Brain microvascular endothelial cell (primary cell): Measurements from ENCODE around the gene IL5RA.

Experiments used
- DNase-seq: peaks from one replicate; pipeline ENCODE4 v3.0.0-alpha.2; 2020
- H3K27ac ChIP-seq: fragments of 250-450 bp; sonication (Bioruptor Pico); 2 replicates; pipeline ENCODE4 v1.5.1; 2020; ENCODE audit warnings: mild to moderate bottlenecking, moderate library complexity
- H3K27me3 ChIP-seq: fragments of 250-450 bp; sonication (Bioruptor Pico); replicated peaks from 2 replicates; pipeline ENCODE4 v1.5.1; 2020; ENCODE audit warnings: mild to moderate bottlenecking
- H3K36me3 ChIP-seq: fragments of 250-450 bp; sonication (Bioruptor Pico); replicated peaks from 2 replicates; pipeline ENCODE4 v1.5.1; 2020; ENCODE audit warnings: mild to moderate bottlenecking
- H3K4me3 ChIP-seq: 2 replicates; pipeline ENCODE4 v1.5.1; 2011; ENCODE audit warnings: low read depth, mild to moderate bottlenecking, control low read depth, low read length, moderate library complexity
- in situ Hi-C: cut with HindIII; loops from 2 replicates; pipeline ENCODE4 v1.10.0; 2017; ENCODE audit warnings: low sequenced_read_pairs, low pct_ligation_motif_present
- TF ChIP-seq, protein P1 (sequence below): IDR thresholded peaks from 2 replicates; pipeline ENCODE4 v1.5.1; 2011; ENCODE audit warnings: low read depth, mild to moderate bottlenecking, moderate library complexity, low read length, control low read depth, inconsistent platforms; ENCODE audit errors: missing control alignments

The IL5RA gene

DNA sequence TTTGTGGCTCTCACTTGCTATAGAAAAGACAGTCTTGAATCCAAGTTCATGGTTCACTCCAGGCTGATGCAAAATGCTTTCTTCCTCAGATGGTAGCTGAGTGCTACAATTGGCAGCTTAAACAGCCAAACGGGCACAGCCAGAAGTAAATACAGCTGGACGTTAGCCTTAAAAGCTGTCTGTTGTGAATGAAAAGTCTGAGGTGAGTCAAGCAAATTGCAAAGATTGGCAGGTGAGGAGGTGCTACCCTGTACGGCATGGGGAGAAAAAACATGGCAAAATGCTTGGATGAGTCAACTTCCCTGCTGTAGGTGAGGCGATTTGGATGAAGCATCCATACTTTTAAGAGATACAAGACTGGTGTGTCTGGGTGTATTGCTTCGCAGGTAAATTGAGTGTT lies 40.5 kb downstream of the IL5RA start:
- TF ChIP-seq, protein P1, sequence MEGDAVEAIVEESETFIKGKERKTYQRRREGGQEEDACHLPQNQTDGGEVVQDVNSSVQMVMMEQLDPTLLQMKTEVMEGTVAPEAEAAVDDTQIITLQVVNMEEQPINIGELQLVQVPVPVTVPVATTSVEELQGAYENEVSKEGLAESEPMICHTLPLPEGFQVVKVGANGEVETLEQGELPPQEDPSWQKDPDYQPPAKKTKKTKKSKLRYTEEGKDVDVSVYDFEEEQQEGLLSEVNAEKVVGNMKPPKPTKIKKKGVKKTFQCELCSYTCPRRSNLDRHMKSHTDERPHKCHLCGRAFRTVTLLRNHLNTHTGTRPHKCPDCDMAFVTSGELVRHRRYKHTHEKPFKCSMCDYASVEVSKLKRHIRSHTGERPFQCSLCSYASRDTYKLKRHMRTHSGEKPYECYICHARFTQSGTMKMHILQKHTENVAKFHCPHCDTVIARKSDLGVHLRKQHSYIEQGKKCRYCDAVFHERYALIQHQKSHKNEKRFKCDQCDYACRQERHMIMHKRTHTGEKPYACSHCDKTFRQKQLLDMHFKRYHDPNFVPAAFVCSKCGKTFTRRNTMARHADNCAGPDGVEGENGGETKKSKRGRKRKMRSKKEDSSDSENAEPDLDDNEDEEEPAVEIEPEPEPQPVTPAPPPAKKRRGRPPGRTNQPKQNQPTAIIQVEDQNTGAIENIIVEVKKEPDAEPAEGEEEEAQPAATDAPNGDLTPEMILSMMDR = no peak
- Histone ChIP-seq H3K27me3 (no peaks in the 10 kb centered on the region), H3K36me3 (no peaks in the 10 kb centered on the region), H3K4me3 (no peak overlapping the region), H3K27ac (no peak overlapping the region)
- DNase-seq = no peak
- in situ Hi-C loops = no loop called here

DNA sequence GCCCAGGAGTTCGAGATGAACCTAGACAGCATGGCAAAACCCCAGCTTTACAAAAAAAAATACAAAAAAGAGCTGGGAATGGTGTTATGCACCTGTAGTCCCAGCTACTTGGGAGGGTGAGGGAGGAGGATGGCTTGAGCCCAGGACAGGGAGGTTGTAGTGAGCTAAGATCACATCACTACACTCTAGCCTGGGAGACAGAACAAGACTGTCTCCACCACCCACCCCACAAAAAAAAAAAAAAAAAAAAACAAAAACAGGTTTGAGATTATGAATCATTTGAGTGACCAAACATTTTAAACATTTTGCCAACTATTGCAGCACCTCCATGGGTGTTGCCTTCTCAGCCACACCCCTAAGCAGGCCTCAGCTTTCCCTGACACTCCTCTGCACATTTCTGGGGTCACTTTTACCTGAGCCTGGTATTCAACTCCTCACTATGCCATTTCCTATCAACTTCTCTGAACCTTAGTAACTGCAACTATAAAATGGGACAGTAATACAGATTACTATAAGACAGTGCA lies 41.8 kb downstream of the IL5RA start:
- DNase-seq = no peak
- H3K27me3 ChIP-seq = no peaks in the 10 kb centered on the region
- no peaks in the 10 kb centered on the region for H3K36me3 ChIP-seq
- no peak overlapping the region for H3K4me3 ChIP-seq
- in situ Hi-C loops = no loop called here
- no peak overlapping the region for H3K27ac ChIP-seq
- TF ChIP-seq, protein P1 = no peak

DNA sequence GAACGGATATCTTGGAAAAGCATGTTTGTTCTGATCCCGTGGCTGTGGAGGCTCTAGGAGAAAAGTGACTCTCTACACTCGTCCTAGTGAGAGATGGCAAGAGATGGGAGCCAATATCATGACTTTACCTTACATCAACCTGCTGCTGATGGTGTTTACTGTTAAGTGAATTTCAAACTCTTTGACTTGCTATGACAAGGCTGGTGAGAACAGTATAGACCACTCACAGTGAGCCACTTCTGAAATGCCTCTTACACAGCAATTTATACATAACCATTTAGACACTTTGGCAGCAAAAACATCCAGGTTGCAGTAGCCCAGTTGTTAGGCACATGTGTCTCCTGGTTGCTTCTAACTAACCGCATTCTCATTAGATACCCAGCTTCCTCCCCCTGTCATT lies 43.3 kb downstream of the IL5RA start:
- H3K36me3 ChIP-seq = no peaks in the 10 kb centered on the region
- no peak for DNase-seq
- H3K27ac ChIP-seq = no peak overlapping the region
- H3K4me3 ChIP-seq = no peak overlapping the region
- TF ChIP-seq, protein P1 = no peak
- in situ Hi-C loops = no loop called here
- no peaks in the 10 kb centered on the region for H3K27me3 ChIP-seq

DNA sequence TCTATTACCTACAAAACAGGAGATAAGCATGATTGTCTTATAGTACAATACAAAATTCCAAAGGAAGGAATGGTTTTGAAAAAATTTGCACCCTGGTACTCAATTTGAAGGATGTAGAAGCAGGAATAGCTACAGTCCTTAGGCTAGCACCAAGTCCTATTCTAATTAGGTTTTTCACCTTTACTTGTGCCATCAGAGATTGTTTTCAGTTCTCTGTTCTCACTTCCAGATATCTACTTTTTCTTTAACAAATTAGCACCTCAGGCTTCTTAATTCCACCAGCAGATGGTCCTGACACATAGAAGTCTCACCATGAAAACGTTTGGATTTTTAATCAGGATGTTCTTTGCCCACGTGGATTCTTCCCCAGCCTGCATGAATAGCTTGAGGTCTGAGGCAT lies 43.8 kb downstream of the IL5RA start:
- in situ Hi-C loops = no loop called here
- no peaks in the 10 kb centered on the region for H3K27me3 ChIP-seq
- H3K36me3 ChIP-seq = no peaks in the 10 kb centered on the region
- no peak for DNase-seq
- TF ChIP-seq, protein P1 = no peak
- H3K4me3 ChIP-seq = no peak overlapping the region
- H3K27ac ChIP-seq = no peak overlapping the region

DNA sequence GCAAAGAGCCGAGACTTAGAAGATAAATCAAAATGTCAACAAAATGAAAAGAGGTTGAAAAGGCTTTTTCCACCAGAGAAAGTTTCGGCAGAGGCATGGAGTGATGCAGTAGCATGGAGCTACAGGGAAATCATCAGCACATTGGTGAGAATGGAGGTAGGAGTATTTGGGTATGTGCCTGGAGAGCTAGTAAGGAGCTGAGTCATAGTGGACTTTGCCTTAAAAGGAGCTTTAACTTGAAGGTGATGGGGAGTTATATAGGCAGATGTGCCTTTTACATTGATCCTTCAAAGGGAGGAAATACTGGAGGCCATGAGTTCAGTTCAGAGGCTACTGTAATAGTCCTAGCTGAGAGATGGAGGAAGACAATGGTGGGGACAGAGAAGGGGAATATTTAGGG lies 44.3 kb downstream of the IL5RA start:
- H3K27ac ChIP-seq = no peak overlapping the region
- in situ Hi-C loops = no loop called here
- no peak overlapping the region for H3K4me3 ChIP-seq
- no peak for DNase-seq
- H3K27me3 ChIP-seq = no peaks in the 10 kb centered on the region
- TF ChIP-seq, protein P1 = no peak
- no peaks in the 10 kb centered on the region for H3K36me3 ChIP-seq

DNA sequence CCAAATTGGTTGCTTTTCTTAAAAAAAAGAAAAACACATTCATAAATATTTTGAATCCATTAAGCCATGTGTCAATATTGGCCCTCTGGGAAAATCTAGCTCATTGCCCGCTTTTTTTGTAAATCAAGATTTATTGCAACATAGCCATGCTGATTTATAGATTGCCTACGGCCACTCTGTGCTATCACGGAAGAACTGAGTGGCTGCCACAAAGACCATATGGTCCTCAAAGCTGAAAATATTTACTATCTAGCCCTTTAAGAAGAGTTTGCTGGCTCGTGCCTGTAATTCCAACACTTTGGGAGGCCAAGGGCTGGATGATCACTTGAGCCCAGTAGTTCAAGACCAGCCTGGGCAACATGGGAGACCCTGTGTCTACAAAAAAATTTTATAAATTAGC lies 45.9 kb downstream of the IL5RA start:
- no peak for DNase-seq
- in situ Hi-C loops = no loop called here
- Histone ChIP-seq H3K27me3 (no peaks in the 10 kb centered on the region), H3K27ac (no peak overlapping the region), H3K36me3 (no peaks in the 10 kb centered on the region), H3K4me3 (no peak overlapping the region)
- TF ChIP-seq, protein P1 = no peak
